DOHH2 (cell line): ENCODE data around the gene LSAMP.
"Not testable (repeated sequence)": the region's sequence is repeated elsewhere in the genome, so short reads cannot be mapped to it uniquely, and the experiment has no call there.

ENCODE experiments used
- H3F3A ChIP-seq: fragments of 200-600 bp; sonication (generic), shearing (Covaris generic); 2 replicates; pipeline ENCODE4 v1.6.0; 2016; ENCODE audit warnings: antibody characterized with exemption, mild to moderate bottlenecking; ENCODE audit not compliant: control insufficient read depth, insufficient read depth
- H3K27ac ChIP-seq: fragments of 200-600 bp; sonication (generic); 2 replicates; pipeline ENCODE4 v1.5.1; 2014; ENCODE audit warnings: low read depth, mild to moderate bottlenecking, low read length, moderate library complexity
- H3K27me3 ChIP-seq: fragments of 200-600 bp; sonication (generic); 2 replicates; pipeline ENCODE4 v1.6.1; 2014; ENCODE audit warnings: mild to moderate bottlenecking, low read length, mixed read lengths; ENCODE audit not compliant: control insufficient read depth
- H3K36me3 ChIP-seq: fragments of 200-600 bp; sonication (generic); 2 replicates; pipeline ENCODE4 v1.6.1; 2014; ENCODE audit warnings: mild to moderate bottlenecking, low read length, moderate library complexity, mixed read lengths; ENCODE audit not compliant: control insufficient read depth
- H3K4me1 ChIP-seq: fragments of 200-600 bp; sonication (generic); 2 replicates; pipeline ENCODE4 v1.6.1; 2014; ENCODE audit warnings: mild to moderate bottlenecking, low read length, mixed read lengths; ENCODE audit not compliant: control insufficient read depth
- H3K4me2 ChIP-seq: fragments of 200-600 bp; sonication (generic); 2 replicates; pipeline ENCODE4 v1.6.0; 2014; ENCODE audit warnings: mild to moderate bottlenecking, low read length, moderate library complexity
- H3K4me3 ChIP-seq: fragments of 200-600 bp; sonication (generic); 2 replicates; pipeline ENCODE4 v1.5.1; 2014; ENCODE audit warnings: mild to moderate bottlenecking, low read length, mixed read lengths
- H3K79me2 ChIP-seq: fragments of 200-600 bp; sonication (generic); 2 replicates; pipeline ENCODE4 v1.6.1; 2014; ENCODE audit warnings: mild to moderate bottlenecking, low read length, mixed read lengths; ENCODE audit not compliant: control insufficient read depth
- H3K9me2 ChIP-seq: fragments of 200-600 bp; sonication (generic); replicated peaks from 2 replicates; pipeline ENCODE4 v1.6.1; 2014; ENCODE audit warnings: mild to moderate bottlenecking, low read length, mixed read lengths; ENCODE audit not compliant: control insufficient read depth
- H3K9me3 ChIP-seq: fragments of 200-600 bp; sonication (generic); 2 replicates; pipeline ENCODE4 v1.6.1; 2014; ENCODE audit warnings: antibody characterized with exemption, low read length, mixed read lengths; ENCODE audit not compliant: control insufficient read depth, insufficient read depth
- H4K20me1 ChIP-seq: fragments of 200-600 bp; sonication (generic); 2 replicates; pipeline ENCODE4 v1.6.0; 2014; ENCODE audit warnings: low read depth, mild to moderate bottlenecking, antibody characterized with exemption, low read length, moderate library complexity; ENCODE audit not compliant: control insufficient read depth, insufficient read depth
- CTCF ChIP-seq: fragments of 200-600 bp; sonication (generic); IDR thresholded peaks from one replicate; pipeline ENCODE4 v1.5.1; 2014; ENCODE audit warnings: antibody characterized with exemption, mild to moderate bottlenecking, low read depth, low read length; ENCODE audit not compliant: poor library complexity, severe bottlenecking
- EZH2phosphoT487 ChIP-seq: fragments of 200-600 bp; sonication (generic); IDR thresholded peaks from 2 replicates; pipeline ENCODE4 v1.6.1; 2017; ENCODE audit warnings: borderline replicate concordance, mild to moderate bottlenecking, antibody characterized with exemption, low read length, moderate library complexity, mixed read lengths

The LSAMP gene

GRCh38 chr3:115845986-115846385 is 599.3 kb downstream of the LSAMP start:
- TF ChIP-seq CTCF (no peak), EZH2phosphoT487 (no peak)
- Histone ChIP-seq H3K36me3 (no peaks in the 10 kb centered on the region), H3K4me1 (no peaks in the 10 kb centered on the region), H3F3A (no peaks in the 10 kb centered on the region), H3K9me2 (no peaks in the 10 kb centered on the region), H3K4me2 (no peak overlapping the region), H3K27me3 (no peaks in the 10 kb centered on the region), H3K9me3 (no peaks in the 10 kb centered on the region), H3K27ac (no peak overlapping the region), H4K20me1 (no peaks in the 10 kb centered on the region), H3K79me2 (no peaks in the 10 kb centered on the region), H3K4me3 (no peak overlapping the region)

GRCh38 chr3:115844729-115845128 is 600.6 kb downstream of the LSAMP start:
- H3K36me3 ChIP-seq, H3K9me3 ChIP-seq, H3K27ac ChIP-seq, H3K4me1 ChIP-seq, H3K79me2 ChIP-seq, H3F3A ChIP-seq, H3K4me3 ChIP-seq, H3K27me3 ChIP-seq, H4K20me1 ChIP-seq, H3K9me2 ChIP-seq, H3K4me2 ChIP-seq: not testable (repeated sequence)

GRCh38 chr3:115843206-115843605 is 602.1 kb downstream of the LSAMP start:
- H3K27ac ChIP-seq = no peak overlapping the region
- no peaks in the 10 kb centered on the region for H3K36me3 ChIP-seq
- no peak overlapping the region for H3K4me3 ChIP-seq
- no peaks in the 10 kb centered on the region for H3K9me3 ChIP-seq
- no peaks in the 10 kb centered on the region for H3K79me2 ChIP-seq
- TF ChIP-seq EZH2phosphoT487 = no peak
- no peak for TF ChIP-seq CTCF
- no peaks in the 10 kb centered on the region for H3K4me1 ChIP-seq
- H3K4me2 ChIP-seq = no peak overlapping the region
- no peaks in the 10 kb centered on the region for H3K27me3 ChIP-seq
- H4K20me1 ChIP-seq = no peaks in the 10 kb centered on the region
- H3K9me2 ChIP-seq = no peaks in the 10 kb centered on the region
- no peaks in the 10 kb centered on the region for H3F3A ChIP-seq

- H3K27ac ChIP-seq = no peak overlapping the region
- no peaks in the 10 kb centered on the region for H4K20me1 ChIP-seq
- no peak overlapping the region for H3K4me3 ChIP-seq
- no peaks in the 10 kb centered on the region for H3F3A ChIP-seq
- no peak overlapping the region for H3K4me2 ChIP-seq
- no peaks in the 10 kb centered on the region for H3K36me3 ChIP-seq
- no peaks in the 10 kb centered on the region for H3K79me2 ChIP-seq
- no peaks in the 10 kb centered on the region for H3K27me3 ChIP-seq
- no peak for TF ChIP-seq EZH2phosphoT487
- no peak for TF ChIP-seq CTCF
- no peaks in the 10 kb centered on the region for H3K4me1 ChIP-seq
- no peaks in the 10 kb centered on the region for H3K9me3 ChIP-seq
- no peaks in the 10 kb centered on the region for H3K9me2 ChIP-seq
These were observed 606.0 kb downstream of the LSAMP start for GRCh38 chr3:115839246-115839645.
